Umbilical cord (tissue), 2 donors: ENCODE results near the gene ZNF17. TPM values are rescaled to one million over a fixed set of nuclear protein-coding genes. Genes with fewer than 3 reads are reported as not detected.

Experiments
- DNase-seq: peaks from one replicate; pipeline ENCODE4 v3.0.0-alpha.2; 2015; ENCODE audit warnings: low spot score
- total RNA-seq: library from RNA; depleted of rRNA; stranded (reverse); fragments of >200 nt; gene quantifications from one replicate; pipeline ENCODE4 v1.2.3, GENCODE V29; 2014; ENCODE audit warnings: low replicate concordance; ENCODE audit not compliant: insufficient read depth

The ZNF17 gene
- total RNA-seq, 1 donor from 2014 or later = 18.5 TPM

DNA sequence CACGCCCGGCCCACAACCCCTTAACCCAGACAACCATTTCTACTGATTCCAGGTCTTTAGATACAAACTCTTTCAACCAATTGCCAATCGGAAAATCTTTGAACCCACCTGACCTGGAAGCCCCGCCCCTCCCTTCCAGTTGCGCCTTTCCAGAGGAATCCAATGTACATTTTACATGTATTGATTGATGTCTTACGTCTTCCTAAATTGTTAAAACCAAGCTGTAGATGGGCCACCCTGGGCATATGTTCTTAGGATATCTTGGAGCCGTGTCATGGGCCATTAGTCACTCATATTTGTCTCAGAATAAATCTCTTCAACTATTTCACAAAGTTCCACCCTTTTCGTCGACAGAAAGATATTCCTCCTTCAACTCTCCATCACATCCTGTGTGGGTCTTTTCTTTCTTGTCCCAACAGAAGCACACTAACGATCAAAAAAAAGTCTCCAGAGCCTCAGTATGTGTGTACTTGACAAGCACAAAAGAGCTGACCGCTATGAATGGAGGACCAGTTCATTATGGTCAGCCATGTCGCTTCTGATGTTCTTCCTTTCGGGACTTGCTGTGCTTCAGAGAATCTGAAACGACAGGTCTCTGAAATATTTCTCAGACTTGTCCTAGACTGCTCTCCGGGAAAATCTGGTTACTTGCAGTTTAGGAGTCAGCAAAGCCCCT, 23.6 kb downstream of the ZNF17 start:
- DNase-seq = no peak

DNA sequence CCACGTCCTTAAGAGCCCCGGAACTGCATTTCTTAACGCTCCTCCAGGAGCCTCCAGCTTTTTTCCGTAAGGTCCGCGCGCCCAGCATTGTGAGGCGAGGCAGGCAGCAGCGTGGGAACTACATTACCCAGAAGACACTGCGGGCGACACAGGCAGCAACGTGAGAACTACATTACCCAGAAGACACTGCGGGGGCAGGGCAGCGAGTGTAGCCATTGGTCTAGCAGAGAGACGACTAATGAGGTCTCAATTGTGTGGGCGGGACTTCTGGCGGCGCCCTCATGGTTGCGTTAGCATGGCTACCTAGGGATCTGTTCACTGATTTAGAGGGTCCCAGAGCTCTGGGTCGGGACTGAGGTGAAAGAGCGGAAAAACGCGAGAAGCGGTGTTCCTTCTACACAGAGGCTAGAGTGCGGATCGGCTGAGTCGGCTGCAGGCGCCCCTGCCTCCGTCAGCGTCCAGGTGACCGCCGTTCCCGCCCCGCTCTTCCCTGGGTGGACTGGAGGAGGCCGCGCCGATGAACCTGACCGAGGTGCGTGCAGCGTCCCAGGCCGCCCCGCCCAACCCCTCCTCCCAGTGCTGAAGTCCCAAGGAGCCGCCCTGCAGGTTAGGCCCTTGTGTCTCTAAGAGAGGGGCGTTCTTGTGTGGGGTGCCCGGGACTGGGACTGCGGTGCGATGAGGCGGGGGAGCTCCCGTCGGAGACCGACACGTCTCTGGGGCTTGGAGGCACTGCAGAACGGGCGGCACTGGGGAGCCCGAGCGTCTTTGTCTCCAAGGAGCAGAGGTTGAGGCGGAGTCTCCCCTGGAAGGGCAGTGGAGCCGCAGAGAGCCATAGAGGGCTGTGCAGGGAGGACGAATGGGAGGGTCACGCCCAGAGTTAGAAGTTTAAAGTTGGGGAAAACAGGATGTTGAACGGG, 24.4 kb downstream of the ZNF17 start, which contains the start of gene ZNF749:
Gene ZNF749 (plus strand): TSS at position 264 of the 917 bp plus-strand sequence. CDS start 254 bp downstream, at position 518.
- DNase-seq = peak; percentile 99

DNA sequence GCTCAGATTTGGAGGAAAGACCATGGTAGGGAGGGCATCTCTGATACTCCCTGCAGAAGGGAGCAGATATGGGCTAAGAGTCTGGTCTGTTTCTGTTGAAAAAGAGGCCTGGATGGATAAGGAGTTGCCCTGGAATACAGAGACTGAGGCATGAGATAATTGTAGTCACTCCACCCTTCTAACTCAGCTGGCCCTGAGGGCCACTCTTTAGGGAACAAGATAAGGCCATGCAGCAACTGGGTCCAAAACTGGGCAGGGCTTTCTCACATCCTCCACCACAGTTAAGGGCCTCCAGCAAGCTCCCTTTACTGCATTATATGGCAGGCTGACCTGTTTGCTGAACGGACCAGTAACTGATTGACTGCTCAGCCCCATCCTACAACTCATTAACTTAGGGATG, 25.5 kb downstream of the ZNF17 start:
- no peak for DNase-seq

DNA sequence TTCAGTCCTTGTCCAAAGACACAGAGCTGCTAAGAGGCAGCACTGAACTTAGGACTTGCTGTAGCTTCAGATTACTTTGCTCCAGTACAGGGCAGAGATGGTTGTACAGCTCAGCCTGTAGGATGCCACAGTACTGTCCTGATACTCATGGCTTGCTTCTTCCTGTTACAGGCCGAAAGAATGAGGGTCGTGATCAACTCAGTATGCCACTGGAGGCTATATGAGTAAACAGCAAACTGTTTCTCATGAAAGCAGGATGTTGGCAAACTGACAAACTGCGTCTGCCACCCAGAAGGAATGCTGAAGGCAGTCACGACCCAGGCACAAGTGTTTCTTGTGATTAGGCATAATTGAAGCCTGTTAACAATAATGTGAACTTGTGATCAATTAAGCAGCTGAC, 27.0 kb downstream of the ZNF17 start:
- no peak for DNase-seq

DNA sequence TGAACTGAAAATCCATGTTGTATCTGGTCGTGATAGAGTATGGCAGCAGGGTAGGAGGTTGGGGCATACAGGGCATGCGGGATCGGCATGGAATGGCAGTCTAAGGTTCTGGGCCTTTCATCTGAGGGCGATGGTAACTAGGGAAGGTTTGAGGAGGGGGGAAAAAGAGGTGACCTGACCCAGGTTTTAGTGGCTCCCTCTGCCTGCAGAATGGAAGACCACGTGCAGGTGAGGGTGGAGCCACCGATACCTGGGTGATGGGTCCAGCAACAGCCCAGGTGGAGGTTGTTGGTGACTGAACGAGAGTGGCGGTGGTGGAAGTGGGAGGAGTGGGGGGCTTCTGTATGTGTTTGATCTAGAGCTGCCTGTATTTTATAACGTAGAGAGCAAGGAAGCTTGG, 28.0 kb downstream of the ZNF17 start:
- DNase-seq = no peak

DNA sequence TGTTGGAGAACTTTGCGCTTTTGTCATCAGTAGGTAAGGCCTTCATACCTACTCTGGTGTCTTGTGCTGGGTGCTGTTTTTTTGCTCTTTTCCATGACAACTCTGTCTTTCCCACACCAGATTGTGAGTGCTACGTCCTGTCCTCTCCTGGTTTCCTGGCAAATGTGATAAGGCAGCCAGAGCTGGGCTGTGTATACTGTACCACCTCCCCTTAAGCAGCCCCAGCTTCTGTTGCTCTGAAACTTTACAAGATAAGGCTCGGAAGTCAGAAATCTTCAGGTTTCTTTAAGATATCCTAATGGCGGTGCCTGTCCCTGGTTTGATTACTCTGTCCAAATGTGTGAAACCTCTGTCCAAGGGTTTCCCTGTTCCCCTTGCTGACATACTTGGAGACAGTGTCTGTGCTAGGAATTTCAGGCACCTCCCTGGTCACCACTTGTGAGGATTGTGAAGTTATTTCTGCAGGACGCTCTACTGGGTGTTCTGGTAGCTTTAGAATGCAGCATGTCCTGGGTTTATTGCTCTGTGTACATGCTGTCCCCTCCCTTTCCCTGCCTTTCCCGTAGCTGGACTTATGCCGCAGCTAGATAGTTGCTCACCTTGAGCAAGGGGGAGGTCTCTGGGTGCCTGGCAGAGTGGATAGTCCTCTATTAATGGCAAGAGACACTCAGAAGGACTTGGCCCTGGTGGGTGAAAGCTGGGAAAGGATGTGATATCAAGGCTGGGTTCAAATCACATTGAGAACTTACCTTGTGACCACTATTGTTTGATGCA, 31.2 kb downstream of the ZNF17 start:
- no peak for DNase-seq

DNA sequence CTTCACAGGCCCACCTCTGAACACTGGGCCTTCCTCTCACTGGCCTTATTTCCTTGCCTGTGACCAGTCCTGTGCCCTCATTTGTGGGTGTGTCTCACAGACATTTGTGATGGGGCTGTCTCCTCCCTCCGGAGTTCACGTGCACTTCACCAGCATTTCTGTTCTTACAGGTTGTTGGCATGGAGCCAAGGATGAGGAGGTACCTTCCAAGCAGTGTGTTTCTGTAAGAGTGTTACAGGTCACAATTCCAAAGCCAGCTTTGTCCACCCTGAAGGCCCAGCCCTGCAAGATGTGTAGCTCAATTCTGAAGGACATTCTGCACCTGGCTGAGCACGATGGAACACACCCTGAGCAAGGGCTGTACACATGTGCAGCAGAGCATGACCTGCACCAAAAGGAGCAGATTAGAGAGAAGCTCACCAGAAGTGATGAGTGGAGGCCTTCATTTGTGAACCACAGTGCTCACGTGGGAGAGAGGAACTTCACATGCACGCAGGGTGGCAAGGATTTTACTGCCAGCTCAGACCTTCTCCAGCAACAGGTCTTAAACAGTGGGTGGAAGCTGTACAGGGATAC, 32.2 kb downstream of the ZNF17 start:
- DNase-seq = no peak

DNA sequence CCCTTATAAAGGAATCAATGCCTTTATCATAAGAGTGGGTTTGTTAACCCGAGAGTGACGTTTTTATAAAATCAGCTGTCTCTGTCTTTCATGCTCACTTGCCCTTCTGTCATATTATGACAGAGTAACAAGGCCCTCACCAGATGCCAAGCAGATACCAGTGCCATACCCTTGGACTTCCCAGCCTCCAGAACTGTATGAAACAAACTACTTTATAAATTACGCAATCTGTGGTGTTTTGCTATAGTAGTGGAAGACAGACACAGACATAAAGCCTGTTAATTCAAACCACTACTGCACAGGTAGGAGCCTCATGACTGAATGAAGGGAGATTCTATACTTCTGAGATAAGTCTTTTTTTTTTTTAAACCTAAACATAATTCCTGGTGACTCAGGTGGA, 41.3 kb downstream of the ZNF17 start:
- no peak for DNase-seq

DNA sequence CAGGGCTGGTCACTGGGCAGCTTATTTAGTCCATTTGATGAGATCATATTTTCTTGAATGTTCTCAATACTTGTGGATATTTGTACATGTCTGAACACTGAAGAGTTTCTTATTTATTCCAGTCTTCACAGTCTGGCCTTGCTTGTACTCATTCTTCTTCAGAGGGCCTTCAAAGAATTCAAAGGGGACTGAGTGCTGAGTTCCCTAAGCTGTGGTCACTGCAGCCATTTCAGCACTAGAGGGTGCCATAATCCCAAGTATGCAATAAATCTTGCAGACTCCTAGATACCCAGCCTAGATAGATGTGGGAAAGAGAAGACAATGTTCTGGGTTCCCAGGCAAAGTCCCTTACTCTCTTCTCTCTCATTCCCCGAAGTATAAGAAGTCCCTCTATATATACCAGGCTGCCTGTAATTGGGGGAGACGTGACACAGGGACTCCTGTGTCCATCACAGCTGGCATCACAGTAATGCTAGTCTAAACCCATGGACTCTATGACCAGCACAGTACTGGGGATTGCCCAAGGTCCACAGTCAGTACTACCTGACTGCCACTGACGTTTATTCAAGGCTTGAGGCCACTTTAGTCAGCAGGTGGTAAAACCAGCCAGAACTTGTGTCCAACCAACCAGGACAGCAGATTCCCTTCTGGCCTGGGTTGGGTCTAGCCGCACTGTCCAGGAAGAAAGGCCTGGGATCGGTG, 54.9 kb downstream of the ZNF17 start:
- no peak for DNase-seq

DNA sequence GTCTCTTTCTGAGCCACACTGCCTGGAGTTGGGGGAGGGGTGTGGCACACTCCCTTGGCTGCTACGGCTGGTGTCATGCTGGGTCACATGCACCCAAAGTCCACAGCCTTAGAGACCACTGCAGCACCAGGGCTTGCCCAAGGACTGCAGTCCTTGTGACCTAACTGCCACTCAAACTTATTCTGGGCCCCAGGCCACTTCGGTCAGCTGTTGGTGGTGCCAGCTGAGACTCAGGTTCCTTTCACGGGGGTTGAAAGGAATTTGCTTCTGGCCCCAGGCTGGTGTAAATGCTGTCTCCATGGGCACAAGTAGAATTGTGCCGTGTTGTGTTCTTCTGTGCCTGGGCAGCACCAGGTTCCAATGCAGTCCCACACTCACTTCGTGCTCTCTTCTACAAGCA, 55.5 kb downstream of the ZNF17 start:
- no peak for DNase-seq

Other genes with a start within 250 kb of the ZNF17 start
- gene DUXA, start 243.7 kb upstream of the ZNF17 start, total RNA-seq = not detected
- 33.2 TPM for gene ZNF264, start 219.7 kb upstream of the ZNF17 start, total RNA-seq
- gene AURKC, start 180.1 kb upstream of the ZNF17 start, total RNA-seq = not detected
- 49.6 TPM for gene ZNF805, start 170.5 kb upstream of the ZNF17 start, total RNA-seq
- 119 TPM for gene ZNF460, start 130.7 kb upstream of the ZNF17 start, total RNA-seq
- gene ZNF543, start 90.7 kb upstream of the ZNF17 start, total RNA-seq = 12.3 TPM
- gene ZNF304, start 59.9 kb upstream of the ZNF17 start, total RNA-seq = 12.8 TPM
- 3.1 TPM for gene TRAPPC2B, start 47.6 kb upstream of the ZNF17 start, total RNA-seq
- 5.3 TPM for gene ZNF547, start 47.6 kb upstream of the ZNF17 start, total RNA-seq
- 33.7 TPM for gene ZNF548, start 21.3 kb upstream of the ZNF17 start, total RNA-seq
- gene ZNF749, start 24.2 kb downstream of the ZNF17 start, total RNA-seq = 10.1 TPM
- gene VN1R1, start 46.0 kb downstream of the ZNF17 start, total RNA-seq = 4.3 TPM
- 13.7 TPM for gene ZNF772, start 66.4 kb downstream of the ZNF17 start, total RNA-seq
- 32.7 TPM for gene ZNF419, start 76.6 kb downstream of the ZNF17 start, total RNA-seq
- 13.5 TPM for gene ZNF773, start 88.8 kb downstream of the ZNF17 start, total RNA-seq
- 12.5 TPM for gene ZNF549, start 116.2 kb downstream of the ZNF17 start, total RNA-seq
- gene ZNF550, start 148.7 kb downstream of the ZNF17 start, total RNA-seq = 2.9 TPM
- 1.2 TPM for gene ZNF416, start 167.8 kb downstream of the ZNF17 start, total RNA-seq
- 14.4 TPM for gene ZIK1, start 173.0 kb downstream of the ZNF17 start, total RNA-seq
- gene ZNF530, start 188.7 kb downstream of the ZNF17 start, total RNA-seq = 2.2 TPM
- gene ZNF134, start 203.1 kb downstream of the ZNF17 start, total RNA-seq = 42.6 TPM
- 20.5 TPM for gene ZNF211, start 222.0 kb downstream of the ZNF17 start, total RNA-seq